Upper lobe of left lung (tissue), 6 donors: ENCODE data around the gene LYRM4. TPM values are rescaled to one million over a fixed set of nuclear protein-coding genes. Genes with fewer than 3 reads are reported as not detected.

ENCODE experiments used
- ATAC-seq, 2 donors: fragments of 200-7000 bp; cut with Tn5 transposase; one replicate each; pipeline ENCODE4 v1.9.1; 2022; ENCODE audit warnings: mild to moderate bottlenecking in 2 of 2, moderate library complexity in 2 of 2; ENCODE audit not compliant: low FRiP score in 2 of 2
- DNase-seq, 2 donors: peaks; one replicate each; pipeline ENCODE4 v3.0.0-alpha.2; 2019 to 2020
- H3K27ac ChIP-seq, 4 donors: fragments of 200-600 bp; sonication (generic); one replicate each; pipeline ENCODE4 v1.5.1; 2016 to 2019
- H3K27me3 ChIP-seq, 4 donors: fragments of 200-600 bp; sonication (generic); one replicate each; pipeline ENCODE4 v1.5.1; 2017 to 2019
- H3K36me3 ChIP-seq, 4 donors: fragments of 200-600 bp; sonication (generic); one replicate each; pipeline ENCODE4 v1.5.1; 2016 to 2019
- H3K4me1 ChIP-seq, 4 donors: fragments of 200-600 bp; sonication (generic); one replicate each; pipeline ENCODE4 v1.5.1; 2018 to 2019
- H3K4me3 ChIP-seq, 4 donors: fragments of 200-600 bp; sonication (generic); one replicate each; pipeline ENCODE4 v1.5.1; 2017 to 2019; ENCODE audit warnings: mild to moderate bottlenecking in 2 of 4, moderate library complexity in 1 of 4
- H3K9me3 ChIP-seq, 4 donors: fragments of 200-600 bp; sonication (generic); one replicate each; pipeline ENCODE4 v1.5.1; 2018 to 2019
- EP300 ChIP-seq, 4 donors: sonication (generic); formaldehyde crosslinking; IDR thresholded peaks; one replicate each; pipeline ENCODE4 v1.5.1; 2017; ENCODE audit warnings: antibody characterized with exemption in 4 of 4, control low read depth in 2 of 4
- POLR2A ChIP-seq, 4 donors: fragments of 450-650 bp; IDR thresholded peaks; one replicate each; pipeline ENCODE4 v1.5.1; 2016 to 2017; ENCODE audit warnings: antibody characterized with exemption in 4 of 4, mild to moderate bottlenecking in 2 of 4
- POLR2AphosphoS5 ChIP-seq, 2 donors: sonication (generic); formaldehyde crosslinking; IDR thresholded peaks; one replicate each; pipeline ENCODE4 v1.5.1; 2017; ENCODE audit warnings: antibody characterized with exemption in 2 of 2
- WGBS, 2 donors: methylation state at CpG; one replicate each; pipeline ENCODE4 v1.1.5; 2017 to 2018; 5-methylcytosine and 5-hydroxymethylcytosine counted together
- total RNA-seq, 6 donors: library from RNA; depleted of rRNA in 4 of 6; stranded (reverse); fragments of >200 nt in 4 of 6; gene quantifications; one replicate each; pipeline versions ENCODE4 v1.1.0 to v1.2.1, GENCODE V29; 2016 to 2021
- TF ChIP-seq, protein P1 (sequence below), 6 experiments: fragments of 450-650 bp in 4 of 6; fragments of 200-600 bp in 2 of 6; sonication (generic) in 2 of 6; IDR thresholded peaks; one replicate each; pipeline ENCODE4 v1.5.1; 2016 to 2019; ENCODE audit warnings: antibody characterized with exemption in 6 of 6
- donor health status: DM: no; HTN: no; CAD: no; lungs with moderate emphysema.
- donor health status: DM: no; HTN: yes; CAD: no; lungs with severe emphysema.

LYRM4 gene
- total RNA-seq, 6 donors from 2014 or later, result 5.8 to 24.1 (median 15.9) TPM

- Histone ChIP-seq H3K27ac (no peak overlapping the region), H3K36me3 (peaks cover 0 to 11% (median 0%) of the 10 kb centered on the region in 4 donors), H3K9me3 (no peaks in the 10 kb centered on the region), H3K27me3 (no peaks in the 10 kb centered on the region), H3K4me1 (no peaks in the 10 kb centered on the region), H3K4me3 (no peak overlapping the region)
- ATAC-seq (no peak), DNase-seq (no peak)
- 83 to 88% methylated on average over 9 of the region's 9 CpGs for WGBS, 2 donors
- TF ChIP-seq, protein P1, sequence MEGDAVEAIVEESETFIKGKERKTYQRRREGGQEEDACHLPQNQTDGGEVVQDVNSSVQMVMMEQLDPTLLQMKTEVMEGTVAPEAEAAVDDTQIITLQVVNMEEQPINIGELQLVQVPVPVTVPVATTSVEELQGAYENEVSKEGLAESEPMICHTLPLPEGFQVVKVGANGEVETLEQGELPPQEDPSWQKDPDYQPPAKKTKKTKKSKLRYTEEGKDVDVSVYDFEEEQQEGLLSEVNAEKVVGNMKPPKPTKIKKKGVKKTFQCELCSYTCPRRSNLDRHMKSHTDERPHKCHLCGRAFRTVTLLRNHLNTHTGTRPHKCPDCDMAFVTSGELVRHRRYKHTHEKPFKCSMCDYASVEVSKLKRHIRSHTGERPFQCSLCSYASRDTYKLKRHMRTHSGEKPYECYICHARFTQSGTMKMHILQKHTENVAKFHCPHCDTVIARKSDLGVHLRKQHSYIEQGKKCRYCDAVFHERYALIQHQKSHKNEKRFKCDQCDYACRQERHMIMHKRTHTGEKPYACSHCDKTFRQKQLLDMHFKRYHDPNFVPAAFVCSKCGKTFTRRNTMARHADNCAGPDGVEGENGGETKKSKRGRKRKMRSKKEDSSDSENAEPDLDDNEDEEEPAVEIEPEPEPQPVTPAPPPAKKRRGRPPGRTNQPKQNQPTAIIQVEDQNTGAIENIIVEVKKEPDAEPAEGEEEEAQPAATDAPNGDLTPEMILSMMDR (IDR thresholded peaks at IDR 0.05), result no peak
- TF ChIP-seq POLR2A (IDR thresholded peaks at IDR 0.05) (no peak), EP300 (IDR thresholded peaks at IDR 0.05) (no peak), POLR2AphosphoS5 (IDR thresholded peaks at IDR 0.05) (no peak)
Observed at GRCh38 chr6:5215799-5216198, 45.0 kb downstream of the LYRM4 start.

GRCh38 chr6:5215159-5215558, 45.6 kb downstream of the LYRM4 start:
- Histone ChIP-seq H3K36me3 (peaks cover 0 to 11% (median 0%) of the 10 kb centered on the region in 4 donors), H3K9me3 (no peaks in the 10 kb centered on the region), H3K27me3 (no peaks in the 10 kb centered on the region), H3K27ac (no peak overlapping the region), H3K4me3 (no peak overlapping the region), H3K4me1 (no peaks in the 10 kb centered on the region)
- ATAC-seq (no peak), DNase-seq (no peak)
- TF ChIP-seq, protein P1 (IDR thresholded peaks at IDR 0.05), result no peak
- TF ChIP-seq POLR2A (IDR thresholded peaks at IDR 0.05), result no peak
- TF ChIP-seq EP300 (IDR thresholded peaks at IDR 0.05), result no peak
- TF ChIP-seq POLR2AphosphoS5 (IDR thresholded peaks at IDR 0.05), result no peak
- 89 to 96% methylated on average over 2 of the region's 2 CpGs for WGBS, 2 donors

DNA sequence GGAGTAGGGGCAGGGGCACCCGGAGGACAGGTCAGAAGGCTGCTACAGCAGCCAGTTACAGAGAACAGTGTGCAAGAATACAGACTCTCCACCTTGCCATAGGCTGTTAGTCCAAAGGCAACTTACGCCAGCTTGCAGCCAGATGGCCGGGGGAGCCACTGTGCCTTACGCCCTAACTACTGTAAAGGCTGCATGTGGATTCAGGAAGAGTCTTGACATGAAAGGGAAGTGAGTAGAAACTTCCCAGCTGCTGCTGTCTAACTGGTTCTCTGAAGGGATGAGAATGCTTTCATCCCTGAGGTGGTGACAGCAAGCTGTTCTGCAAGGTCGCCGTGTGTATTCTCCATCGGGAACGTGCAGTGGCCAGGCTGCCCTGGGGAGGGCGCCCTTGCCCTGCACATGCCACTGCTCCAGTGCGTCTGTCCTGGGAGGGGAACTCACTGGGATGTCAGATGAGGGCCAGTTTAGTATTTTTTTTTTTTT, 46.1 kb downstream of the LYRM4 start:
- 65 to 67% methylated on average over 8 to 10 of the region's 10 CpGs for WGBS, 2 donors
- Histone ChIP-seq H3K27ac (no peak overlapping the region), H3K4me3 (no peak overlapping the region), H3K4me1 (no peaks in the 10 kb centered on the region), H3K36me3 (peaks cover 0 to 11% (median 0%) of the 10 kb centered on the region in 4 donors), H3K9me3 (no peaks in the 10 kb centered on the region), H3K27me3 (no peaks in the 10 kb centered on the region)
- DNase-seq, result peak; percentile 34 to 83
- ATAC-seq, result peak; percentile 56 to 73
- TF ChIP-seq POLR2AphosphoS5 (IDR thresholded peaks at IDR 0.05) (peak in 1 of 2 donors; percentile 60), POLR2A (IDR thresholded peaks at IDR 0.05) (no peak)
- TF ChIP-seq, protein P1 (IDR thresholded peaks at IDR 0.05), result peak in 5 of 6 experiments; percentile 45 to 50 (median 46)

DNA sequence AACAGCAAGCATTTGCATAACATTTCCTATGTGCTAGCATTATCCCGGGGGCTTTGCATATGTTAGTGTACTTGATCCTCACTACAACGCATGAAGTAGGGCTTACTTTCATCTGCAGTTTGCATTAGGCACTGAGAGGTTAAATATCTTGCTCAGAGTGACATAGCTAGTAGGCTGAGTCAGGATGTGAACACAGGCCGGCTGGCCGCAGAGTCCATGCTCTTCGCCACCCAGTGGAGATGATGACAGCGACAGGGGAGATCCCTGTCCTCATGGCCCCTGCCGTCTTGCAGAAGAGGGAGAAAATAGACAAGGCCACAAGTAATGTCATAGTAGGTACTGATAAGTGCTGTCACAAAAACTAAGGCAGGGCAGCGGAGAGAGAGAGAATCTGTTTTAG, 46.9 kb downstream of the LYRM4 start:
- peak in 1 of 2 donors; percentile 15 for DNase-seq
- Histone ChIP-seq H3K9me3 (no peaks in the 10 kb centered on the region), H3K4me3 (no peak overlapping the region), H3K36me3 (peaks cover 0 to 11% (median 0%) of the 10 kb centered on the region in 4 donors), H3K27me3 (no peaks in the 10 kb centered on the region), H3K27ac (no peak overlapping the region), H3K4me1 (no peaks in the 10 kb centered on the region)
- peak in 1 of 2 donors; percentile 8 for ATAC-seq
- TF ChIP-seq POLR2A (IDR thresholded peaks at IDR 0.05) (no peak), EP300 (IDR thresholded peaks at IDR 0.05) (no peak), POLR2AphosphoS5 (IDR thresholded peaks at IDR 0.05) (no peak)
- TF ChIP-seq, protein P1 (IDR thresholded peaks at IDR 0.05), result no peak
- 69 to 83% methylated on average over 6 to 8 of the region's 8 CpGs for WGBS, 2 donors

DNA sequence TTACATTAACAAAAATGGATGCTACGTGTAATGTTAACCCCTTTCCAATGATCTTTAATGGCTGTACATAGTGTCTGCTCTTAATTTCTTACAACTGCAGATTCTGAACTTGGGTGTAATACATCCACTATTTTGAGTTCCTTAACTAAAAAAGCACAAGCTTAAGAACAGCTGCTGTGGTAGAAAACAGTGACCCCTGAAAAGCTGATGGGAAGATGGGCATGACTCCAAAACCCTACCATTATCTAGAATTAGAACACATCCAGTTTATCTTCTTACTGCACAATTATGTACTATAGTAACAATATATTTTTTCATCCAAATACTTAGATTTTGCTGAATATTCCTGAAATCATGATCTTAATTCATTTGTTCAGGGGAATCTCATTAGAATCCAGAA, 49.3 kb downstream of the LYRM4 start:
- Histone ChIP-seq H3K4me1 (peaks cover 0 to under 1% (median 0%) of the 10 kb centered on the region in 4 donors), H3K27ac (no peak overlapping the region), H3K27me3 (no peaks in the 10 kb centered on the region), H3K4me3 (no peak overlapping the region), H3K36me3 (peaks cover 0 to 11% (median 0%) of the 10 kb centered on the region in 4 donors), H3K9me3 (no peaks in the 10 kb centered on the region)
- TF ChIP-seq POLR2A (IDR thresholded peaks at IDR 0.05), result no peak
- TF ChIP-seq POLR2AphosphoS5 (IDR thresholded peaks at IDR 0.05), result no peak
- no peak for TF ChIP-seq EP300 (IDR thresholded peaks at IDR 0.05)
- TF ChIP-seq, protein P1 (IDR thresholded peaks at IDR 0.05), result no peak
- ATAC-seq (no peak), DNase-seq (no peak)
- WGBS, 2 donors, result 91 to 93% methylated on average over 1 of the region's 1 CpG
